ENCODE measurements around the gene MRPS18A. TPM values are rescaled to one million over a fixed set of nuclear protein-coding genes. Genes with fewer than 3 reads are reported as not detected.

MRPS18A gene
- total and polyA plus RNA-seq, 2 donors (not counting 1 experiment from before 2014, with no cell fraction given), result 39.6 to 46.3 TPM

DNA sequence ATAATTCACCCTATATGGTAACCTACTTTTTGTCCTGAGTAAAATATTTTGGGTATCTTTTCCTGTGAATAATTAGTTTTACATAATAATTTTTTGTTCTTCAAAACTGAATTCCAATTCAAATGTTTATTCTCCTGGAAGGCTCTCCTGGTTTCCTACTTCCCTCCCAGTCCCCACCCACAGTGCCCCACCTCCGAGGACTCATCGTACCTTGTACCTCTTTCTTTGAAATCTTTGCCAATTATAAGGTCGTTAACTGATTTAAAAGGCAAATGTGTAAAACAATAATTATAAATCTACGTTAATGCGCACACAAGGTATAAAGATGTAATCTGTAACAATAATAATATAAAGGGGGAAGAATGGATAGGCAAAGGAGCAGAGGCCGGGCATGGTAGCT is 41.9 kb upstream of the MRPS18A start:
- intact Hi-C loops (cut with micrococcal nuclease), result no loop called here
- POLR2A ChIA-PET, result no interaction called here
- no CpG with 5 or more reads among the region's 6 CpGs for WGBS (ENCODE audit: insufficient coverage)

GRCh38 chr6:43728586-43728985 is 41.0 kb upstream of the MRPS18A start:
- ChIA-PET CTCF (no interaction called here), POLR2A (no interaction called here)
- Mint-ChIP-seq H3K4me1 (peaks cover 26% of the 10 kb centered on the region), H3K9me3 (ENCODE audit: insufficient read depth) (peaks cover 6% of the 10 kb centered on the region), H3K27me3 (peaks cover 3% of the 10 kb centered on the region), H3K27ac (no peak overlapping the region), H3K4me3 (no peak overlapping the region)
- no peak overlapping the region for H3K4me2 ChIP-seq (replicated peaks; ENCODE audit: low read depth, low read length, poor library complexity, severe bottlenecking)
- H3K4me1 ChIP-seq (ENCODE audit: control insufficient read depth in 2 of 2, insufficient read depth in 2 of 2, low read length in 2 of 2), result peaks cover 24 to 25% of the 10 kb centered on the region in 2 donors
- H3K9ac ChIP-seq (ENCODE audit: low read length), result no peak overlapping the region
- intact Hi-C loops (cut with micrococcal nuclease), result no loop called here
- H2AFZ ChIP-seq (ENCODE audit: insufficient read depth, low read depth, low read length, poor library complexity, severe bottlenecking), result no peak overlapping the region
- peaks cover 3 to 19% (median 10%) of the 10 kb centered on the region in 3 donors for H3K9me3 ChIP-seq (ENCODE audit: control extremely low read depth in 1 of 3, control insufficient read depth in 2 of 3, insufficient read depth in 1 of 3, low read length in 2 of 3)
- H3K79me2 ChIP-seq (ENCODE audit: control insufficient read depth, insufficient read depth, low read length), result no peaks in the 10 kb centered on the region
- WGBS (ENCODE audit: insufficient coverage), result no CpG with 5 or more reads among the region's 2 CpGs
- ATAC-seq (ENCODE audit: low read depth) (no peak), DNase-seq (no peak)
- no peaks in the 10 kb centered on the region for H3K27me3 ChIP-seq (replicated peaks in 1 of 4; ENCODE audit: control extremely low read depth in 1 of 4, control insufficient read depth in 3 of 4, insufficient read depth in 4 of 4, low read length in 3 of 4)
- H3K36me3 ChIP-seq (replicated peaks in 1 of 2; ENCODE audit: control extremely low read depth in 1 of 2, control insufficient read depth in 1 of 2, extremely low read depth in 1 of 2, insufficient read depth in 2 of 2, low read length in 1 of 2), result no peaks in the 10 kb centered on the region
- H3K4me3 ChIP-seq (ENCODE audit: control extremely low read depth in 1 of 5, extremely low read depth in 1 of 5, insufficient read depth in 1 of 5, low read depth in 2 of 5, low read length in 4 of 5), result no peak overlapping the region
- no peak overlapping the region for H3K27ac ChIP-seq (ENCODE audit: low read length in 2 of 2)
- no peak for TF ChIP-seq EZH2 (IDR thresholded peaks at IDR 0.05; ENCODE audit: borderline replicate concordance, insufficient read depth, low read depth, low read length, poor library complexity, severe bottlenecking)
- no peak for TF ChIP-seq CTCF (IDR thresholded peaks at IDR 0.05)
- no peaks in the 10 kb centered on the region for H4K20me1 ChIP-seq (ENCODE audit: control insufficient read depth, insufficient read depth, low read length, poor library complexity, severe bottlenecking)

More for the DNA sequence above, 41.9 kb upstream of the MRPS18A start:
- H3K9ac ChIP-seq (ENCODE audit: low read length), result no peak overlapping the region
- CTCF ChIA-PET, result no interaction called here
- Mint-ChIP-seq H3K27ac (no peak overlapping the region), H3K4me3 (no peak overlapping the region), H3K4me1 (peaks cover 20% of the 10 kb centered on the region), H3K27me3 (no peaks in the 10 kb centered on the region), H3K9me3 (ENCODE audit: insufficient read depth) (peaks cover 6% of the 10 kb centered on the region)
- DNase-seq, result no peak
- H3K27me3 ChIP-seq (replicated peaks in 1 of 4; ENCODE audit: control extremely low read depth in 1 of 4, control insufficient read depth in 3 of 4, insufficient read depth in 4 of 4, low read length in 3 of 4), result no peaks in the 10 kb centered on the region
- no peaks in the 10 kb centered on the region for H3K79me2 ChIP-seq (ENCODE audit: control insufficient read depth, insufficient read depth, low read length)
- H3K9me3 ChIP-seq (ENCODE audit: control extremely low read depth in 1 of 3, control insufficient read depth in 2 of 3, insufficient read depth in 1 of 3, low read length in 2 of 3), result peaks cover 3 to 19% (median 10%) of the 10 kb centered on the region in 3 donors
- H3K27ac ChIP-seq (ENCODE audit: low read length in 2 of 2), result no peak overlapping the region
- no peak for ATAC-seq (ENCODE audit: low read depth)
- TF ChIP-seq EZH2 (IDR thresholded peaks at IDR 0.05; ENCODE audit: borderline replicate concordance, insufficient read depth, low read depth, low read length, poor library complexity, severe bottlenecking) (no peak), CTCF (IDR thresholded peaks at IDR 0.05) (no peak)
- H3K4me1 ChIP-seq (ENCODE audit: control insufficient read depth in 2 of 2, insufficient read depth in 2 of 2, low read length in 2 of 2), result peaks cover 26 to 28% of the 10 kb centered on the region in 2 donors
- no peak overlapping the region for H3K4me2 ChIP-seq (replicated peaks; ENCODE audit: low read depth, low read length, poor library complexity, severe bottlenecking)
- no peak overlapping the region for H3K4me3 ChIP-seq (ENCODE audit: control extremely low read depth in 1 of 5, extremely low read depth in 1 of 5, insufficient read depth in 1 of 5, low read depth in 2 of 5, low read length in 4 of 5)
- H2AFZ ChIP-seq (ENCODE audit: insufficient read depth, low read depth, low read length, poor library complexity, severe bottlenecking), result no peak overlapping the region
- no peaks in the 10 kb centered on the region for H4K20me1 ChIP-seq (ENCODE audit: control insufficient read depth, insufficient read depth, low read length, poor library complexity, severe bottlenecking)
- no peaks in the 10 kb centered on the region for H3K36me3 ChIP-seq (replicated peaks in 1 of 2; ENCODE audit: control extremely low read depth in 1 of 2, control insufficient read depth in 1 of 2, extremely low read depth in 1 of 2, insufficient read depth in 2 of 2, low read length in 1 of 2)

Measured in B cell (primary cell).